ENCODE results near the gene ADGRV1.
A peak's percentile ranks its signal among the peaks of the same experiment; 100 is the strongest.
"Not testable (repeated sequence)": the region's sequence is repeated elsewhere in the genome, so short reads cannot be mapped to it uniquely, and the experiment has no call there.

ADGRV1 gene

DNA sequence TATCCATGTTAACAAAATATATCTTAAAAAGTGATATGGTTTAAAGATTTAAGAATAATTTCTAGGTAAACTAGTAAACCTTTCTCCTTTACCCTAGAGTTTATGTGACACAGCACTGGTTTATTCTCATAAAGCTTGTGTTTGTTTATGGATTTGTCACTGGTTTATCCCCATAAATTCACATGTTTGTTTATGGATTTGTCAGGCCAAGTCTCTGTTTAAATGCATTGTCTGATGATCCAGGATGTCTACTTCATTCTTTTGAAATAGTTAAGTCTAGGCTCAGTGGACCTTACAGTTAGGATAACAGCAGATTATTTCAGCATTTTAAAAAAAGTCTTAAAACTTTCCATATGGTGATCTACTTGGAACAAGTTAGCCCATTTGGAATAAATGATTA is 490.5 kb downstream of the ADGRV1 start:
- DNase-seq (ENCODE audit: low read depth), result no peak
- H3K4me3 ChIP-seq (ENCODE audit: low read length), result no peak overlapping the region
- TF ChIP-seq, protein P1, sequence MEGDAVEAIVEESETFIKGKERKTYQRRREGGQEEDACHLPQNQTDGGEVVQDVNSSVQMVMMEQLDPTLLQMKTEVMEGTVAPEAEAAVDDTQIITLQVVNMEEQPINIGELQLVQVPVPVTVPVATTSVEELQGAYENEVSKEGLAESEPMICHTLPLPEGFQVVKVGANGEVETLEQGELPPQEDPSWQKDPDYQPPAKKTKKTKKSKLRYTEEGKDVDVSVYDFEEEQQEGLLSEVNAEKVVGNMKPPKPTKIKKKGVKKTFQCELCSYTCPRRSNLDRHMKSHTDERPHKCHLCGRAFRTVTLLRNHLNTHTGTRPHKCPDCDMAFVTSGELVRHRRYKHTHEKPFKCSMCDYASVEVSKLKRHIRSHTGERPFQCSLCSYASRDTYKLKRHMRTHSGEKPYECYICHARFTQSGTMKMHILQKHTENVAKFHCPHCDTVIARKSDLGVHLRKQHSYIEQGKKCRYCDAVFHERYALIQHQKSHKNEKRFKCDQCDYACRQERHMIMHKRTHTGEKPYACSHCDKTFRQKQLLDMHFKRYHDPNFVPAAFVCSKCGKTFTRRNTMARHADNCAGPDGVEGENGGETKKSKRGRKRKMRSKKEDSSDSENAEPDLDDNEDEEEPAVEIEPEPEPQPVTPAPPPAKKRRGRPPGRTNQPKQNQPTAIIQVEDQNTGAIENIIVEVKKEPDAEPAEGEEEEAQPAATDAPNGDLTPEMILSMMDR (IDR thresholded peaks at IDR 0.05; ENCODE audit: insufficient read depth, low read depth, low read length, missing control alignments), result no peak

DNA sequence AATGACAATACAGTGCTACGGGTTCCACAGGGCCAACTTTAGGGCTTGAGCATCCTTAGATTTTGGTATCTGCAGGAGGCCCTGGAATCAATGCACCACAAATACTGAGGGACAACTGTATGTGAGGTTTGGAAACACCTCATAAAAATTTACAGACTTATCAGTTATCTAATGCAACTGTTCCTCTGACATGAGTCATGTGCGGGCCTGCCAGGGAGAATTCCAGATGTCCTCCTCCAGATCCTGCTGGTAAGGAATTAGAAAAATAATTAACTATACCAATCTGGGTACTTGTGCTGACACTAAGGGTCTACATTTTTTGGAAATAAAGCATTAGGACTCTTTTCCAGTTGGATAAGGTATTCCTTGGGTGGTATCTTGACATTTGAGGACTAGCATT is 491.2 kb downstream of the ADGRV1 start:
- DNase-seq (ENCODE audit: low read depth), result peak; percentile 53
- TF ChIP-seq, protein P1 (IDR thresholded peaks at IDR 0.05; ENCODE audit: insufficient read depth, low read depth, low read length, missing control alignments), result no peak
- H3K4me3 ChIP-seq (ENCODE audit: low read length), result no peak overlapping the region

GRCh38 chr5:91052411-91052810 is 493.8 kb downstream of the ADGRV1 start:
- DNase-seq (ENCODE audit: low read depth); H3K4me3 ChIP-seq (ENCODE audit: low read length): not testable (repeated sequence)

- no peak overlapping the region for H3K4me3 ChIP-seq (ENCODE audit: low read length)
- DNase-seq (ENCODE audit: low read depth), result no peak
- TF ChIP-seq, protein P1 (IDR thresholded peaks at IDR 0.05; ENCODE audit: insufficient read depth, low read depth, low read length, missing control alignments), result no peak
These were observed 494.6 kb downstream of the ADGRV1 start for GRCh38 chr5:91052977-91053740.

DNA sequence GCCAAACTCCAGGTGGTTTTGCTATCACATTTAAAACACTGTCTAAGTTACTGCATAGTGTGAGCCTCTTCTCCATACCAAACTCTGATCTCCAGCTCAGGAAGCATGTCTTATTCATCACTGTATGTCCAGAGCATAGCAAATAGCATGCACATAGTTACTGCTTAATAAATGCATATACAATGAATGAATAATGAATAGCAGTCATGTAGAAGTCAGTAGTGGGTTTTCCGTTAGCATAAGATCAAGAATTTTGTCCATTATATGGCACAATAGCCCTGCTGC is 495.1 kb downstream of the ADGRV1 start:
- DNase-seq (ENCODE audit: low read depth), result no peak
- H3K4me3 ChIP-seq (ENCODE audit: low read length), result no peak overlapping the region
- TF ChIP-seq, protein P1 (IDR thresholded peaks at IDR 0.05; ENCODE audit: insufficient read depth, low read depth, low read length, missing control alignments), result no peak

- peak; percentile 10 for DNase-seq (ENCODE audit: low read depth)
- TF ChIP-seq, protein P1 (IDR thresholded peaks at IDR 0.05; ENCODE audit: insufficient read depth, low read depth, low read length, missing control alignments), result no peak
- no peak overlapping the region for H3K4me3 ChIP-seq (ENCODE audit: low read length)
These were observed 499.6 kb downstream of the ADGRV1 start for GRCh38 chr5:91058155-91058554.

GRCh38 chr5:91058575-91058974 is 500.0 kb downstream of the ADGRV1 start:
- DNase-seq (ENCODE audit: low read depth), result peak; percentile 98
- TF ChIP-seq, protein P1 (IDR thresholded peaks at IDR 0.05; ENCODE audit: insufficient read depth, low read depth, low read length, missing control alignments), result no peak
- H3K4me3 ChIP-seq (ENCODE audit: low read length), result no peak overlapping the region

Measured in epithelial cell of esophagus (primary cell).